GM18907 (cell line): ENCODE data around the gene LRRC74B.
"Not testable (repeated sequence)": the region's sequence is repeated elsewhere in the genome, so short reads cannot be mapped to it uniquely, and the experiment has no call there.

Source experiments
- ATAC-seq: cut with Tn5 transposase; IDR thresholded peaks from one replicate; pipeline ENCODE4 v1.9.1; 2021; ENCODE audit warnings: mild to moderate bottlenecking, moderate library complexity; ENCODE audit not compliant: unreplicated experiment

LRRC74B gene

GRCh38 chr22:21045585-21046294 is at the start of gene LRRC74B:
Gene LRRC74B (plus strand): TSS chr22:21045946. CDS start chr22:21045987, 41 bp downstream.
- ATAC-seq: peak; percentile 77

GRCh38 chr22:20996031-20996410 is 49.7 kb upstream of the LRRC74B start:
- no peak for ATAC-seq

- ATAC-seq: no peak
Measured at GRCh38 chr22:20996598-20997535, 48.9 kb upstream of the LRRC74B start.

GRCh38 chr22:20997536-20998257 is 48.0 kb upstream of the LRRC74B start:
- ATAC-seq: no peak

- no peak for ATAC-seq
Measured at GRCh38 chr22:20998411-20999336, 47.1 kb upstream of the LRRC74B start.

GRCh38 chr22:20999350-21000206 is 46.2 kb upstream of the LRRC74B start:
- no peak for ATAC-seq

GRCh38 chr22:21000207-21000986 is 45.3 kb upstream of the LRRC74B start:
- no peak for ATAC-seq

- no peak for ATAC-seq
Measured at GRCh38 chr22:21000987-21001600, 44.7 kb upstream of the LRRC74B start.

- ATAC-seq: peak; percentile 89
Measured at GRCh38 chr22:21001601-21002325, 44.0 kb upstream of the LRRC74B start, which contains the start of gene THAP7. Gene THAP7 (minus strand): TSS chr22:21002118. CDS start chr22:21001911, 207 bp downstream.

- no peak for ATAC-seq
Measured at GRCh38 chr22:21003782-21004181, 42.0 kb upstream of the LRRC74B start.

- ATAC-seq: not testable (repeated sequence)
Measured at GRCh38 chr22:21009208-21009607, 36.5 kb upstream of the LRRC74B start.

GRCh38 chr22:21009638-21010425 is 35.9 kb upstream of the LRRC74B start:
- ATAC-seq: no peak

- no peak for ATAC-seq
Measured at GRCh38 chr22:21010426-21011113, 35.2 kb upstream of the LRRC74B start.

- ATAC-seq: no peak
Measured at GRCh38 chr22:21012446-21013407, 33.0 kb upstream of the LRRC74B start.
